H1 (cell line): ENCODE data around the gene THOP1. TPM values are rescaled to one million over a fixed set of nuclear protein-coding genes. Genes with fewer than 3 reads are reported as not detected.

Source experiments
- CTCF ChIA-PET: fragments of 300-600 bp; sonication (Branson Sonifier 250); formaldehyde crosslinking; loops from one replicate; lab custom pipeline; 2021; ENCODE audit not compliant: partially characterized antibody; lab: Charles Lee
- POLR2A ChIA-PET: fragments of 300-600 bp; sonication (Branson Sonifier 250); formaldehyde crosslinking; loops from one replicate; lab custom pipeline; 2021; ENCODE audit warnings: inconsistent platforms; ENCODE audit not compliant: partially characterized antibody; lab: Charles Lee
- DNase-seq, 2 experiments: peaks; one replicate each; pipeline versions ENCODE4 v3.0.0 to v3.0.0-alpha.2; 2010 to 2022; ENCODE audit warnings: low spot score in 2 of 2, low read depth in 1 of 2, mixed read lengths in 1 of 2
- FAIRE-seq: peaks from 2 replicates; lab custom pipeline; 2011; peaks lifted over from hg19 to GRCh38; lab: Jason Lieb, UNC
- H2AFZ ChIP-seq: 2 replicates; pipeline ENCODE4 v1.8.1; 2012; ENCODE audit warnings: low read length, inconsistent platforms
- H2AK5ac ChIP-seq: 2 replicates; pipeline ENCODE4 v1.6.1; 2013; ENCODE audit warnings: low read depth, low read length
- H2BK120ac ChIP-seq: replicated peaks from 2 replicates; pipeline ENCODE3; 2013; ENCODE audit warnings: low read depth, low read length, inconsistent platforms
- H2BK12ac ChIP-seq: 2 replicates; pipeline ENCODE4 v1.6.1; 2013; ENCODE audit warnings: low read depth, low read length
- H2BK15ac ChIP-seq: 2 replicates; pipeline ENCODE4 v1.6.1; 2013; ENCODE audit warnings: low read length
- H2BK20ac ChIP-seq: 2 replicates; pipeline ENCODE4 v1.6.1; 2013; ENCODE audit warnings: low read length
- H2BK5ac ChIP-seq: 2 replicates; pipeline ENCODE4 v1.6.1; 2013; ENCODE audit warnings: low read depth, low read length
- H3K14ac ChIP-seq: 2 replicates; pipeline ENCODE4 v1.6.1; 2013; ENCODE audit warnings: inconsistent platforms; ENCODE audit not compliant: insufficient read length
- H3K18ac ChIP-seq: 2 replicates; pipeline ENCODE4 v1.6.1; 2013; ENCODE audit warnings: low read length; ENCODE audit errors: extremely low read depth
- H3K23ac ChIP-seq: 2 replicates; pipeline ENCODE4 v1.6.1; 2013; ENCODE audit warnings: inconsistent platforms; ENCODE audit not compliant: insufficient read length
- H3K23me2 ChIP-seq: 2 replicates; pipeline ENCODE4 v1.6.1; 2013; ENCODE audit warnings: low read depth, low read length
- H3K27ac ChIP-seq: 2 replicates; pipeline ENCODE4 v1.6.1; 2011; ENCODE audit warnings: low read depth, low read length, inconsistent platforms
- H3K27me3 ChIP-seq, 4 experiments: replicated peaks in 1 of 4; 1 replicate in 1 of 4; 2 replicates in 3 of 4; pipeline versions ENCODE4 v1.6.1 to v1.8.1; 2011 to 2013; ENCODE audit warnings: low read length in 3 of 4, mild to moderate bottlenecking in 3 of 4, inconsistent platforms in 2 of 4, mixed read lengths in 2 of 4, moderate library complexity in 1 of 4; ENCODE audit not compliant: control insufficient read depth in 3 of 4, insufficient read depth in 3 of 4; ENCODE audit errors: extremely low read depth in 1 of 4
- H3K36me3 ChIP-seq, 4 experiments: 2 replicates each; pipeline versions ENCODE4 v1.6.1 to v1.8.1; 2011 to 2013; ENCODE audit warnings: mild to moderate bottlenecking in 4 of 4, low read length in 3 of 4, moderate library complexity in 2 of 4, control low read depth in 1 of 4, inconsistent platforms in 1 of 4; ENCODE audit not compliant: insufficient read depth in 4 of 4, control insufficient read depth in 2 of 4
- H3K4ac ChIP-seq: replicated peaks from 2 replicates; pipeline ENCODE3; 2013; ENCODE audit warnings: low read length, low read depth, mixed read lengths, inconsistent platforms; ENCODE audit not compliant: insufficient read length
- H3K4me1 ChIP-seq, 4 experiments: replicated peaks in 1 of 4; 1 replicate in 1 of 4; 2 replicates in 3 of 4; pipeline versions ENCODE4 v1.6.1 to v1.8.1; 2011 to 2013; ENCODE audit warnings: low read length in 3 of 4, inconsistent platforms in 2 of 4, mixed read lengths in 1 of 4; ENCODE audit not compliant: insufficient read depth in 4 of 4, control insufficient read depth in 3 of 4
- H3K4me2 ChIP-seq, 2 experiments: 2 replicates each; pipeline versions ENCODE4 v1.6.1 to v1.8.1; 2011 to 2013; ENCODE audit warnings: low read depth in 2 of 2, low read length in 2 of 2, control low read depth in 1 of 2, inconsistent platforms in 1 of 2, mild to moderate bottlenecking in 1 of 2; ENCODE audit not compliant: insufficient read depth in 1 of 2
- H3K4me3 ChIP-seq, 4 experiments: fragments of 200-600, 300-600 bp in 1 of 4; sonication (generic), shearing (Covaris generic), sonication (Bioruptor Twin) in 1 of 4; 2 replicates each; pipeline versions ENCODE4 v1.5.1 to v1.8.1; 2011 to 2016; ENCODE audit warnings: low read length in 4 of 4, low read depth in 3 of 4, control low read depth in 2 of 4, inconsistent platforms in 2 of 4, mild to moderate bottlenecking in 2 of 4, mixed read lengths in 1 of 4, moderate library complexity in 1 of 4; ENCODE audit not compliant: insufficient read depth in 2 of 4; ENCODE audit errors: extremely low read depth in 1 of 4
- H3K56ac ChIP-seq: replicated peaks from 2 replicates; pipeline ENCODE3; 2013; ENCODE audit warnings: low read depth, mild to moderate bottlenecking, mixed read lengths, low read length, inconsistent platforms; ENCODE audit not compliant: insufficient read length
- H3K79me1 ChIP-seq: 2 replicates; pipeline ENCODE4 v1.6.1; 2013; ENCODE audit warnings: low read depth, low read length, control low read depth
- H3K79me2 ChIP-seq, 2 experiments: 2 replicates each; pipeline versions ENCODE4 v1.6.1 to v1.8.1; 2012 to 2013; ENCODE audit warnings: low read length in 2 of 2, mild to moderate bottlenecking in 2 of 2, inconsistent platforms in 1 of 2; ENCODE audit not compliant: insufficient read depth in 2 of 2, control insufficient read depth in 1 of 2
- H3K9ac ChIP-seq, 4 experiments: replicated peaks in 1 of 4; 1 replicate in 1 of 4; 2 replicates in 3 of 4; pipeline versions ENCODE4 v1.6.1 to v1.8.1; 2011 to 2013; ENCODE audit warnings: low read depth in 3 of 4, low read length in 3 of 4, control low read depth in 2 of 4, mild to moderate bottlenecking in 2 of 4, moderate library complexity in 2 of 4, inconsistent platforms in 1 of 4; ENCODE audit errors: extremely low read depth in 1 of 4
- H3K9me3 ChIP-seq, 2 experiments: 2 replicates each; pipeline versions ENCODE4 v1.6.1 to v1.8.1; 2012 to 2013; ENCODE audit warnings: mild to moderate bottlenecking in 2 of 2, moderate library complexity in 2 of 2, control low read depth in 1 of 2, inconsistent platforms in 1 of 2, low read depth in 1 of 2, low read length in 1 of 2, mixed read lengths in 1 of 2; ENCODE audit not compliant: insufficient read depth in 2 of 2
- H4K20me1 ChIP-seq, 2 experiments: replicated peaks in 1 of 2; 2 replicates each; pipeline versions ENCODE3 to v1.8.1; 2011 to 2013; ENCODE audit warnings: inconsistent platforms in 2 of 2, low read length in 2 of 2, mild to moderate bottlenecking in 1 of 2; ENCODE audit not compliant: insufficient read depth in 2 of 2, control insufficient read depth in 1 of 2
- H4K5ac ChIP-seq: 2 replicates; pipeline ENCODE4 v1.6.1; 2013; ENCODE audit warnings: low read length, low read depth, mixed read lengths, inconsistent platforms; ENCODE audit not compliant: insufficient read length
- H4K8ac ChIP-seq: 2 replicates; pipeline ENCODE4 v1.8.0; 2013; ENCODE audit warnings: mild to moderate bottlenecking, moderate library complexity, low read length, inconsistent platforms; ENCODE audit not compliant: insufficient read depth; ENCODE audit errors: extremely low read depth
- H4K91ac ChIP-seq: replicated peaks from 2 replicates; pipeline ENCODE3; 2013; ENCODE audit warnings: low read length, mixed read lengths, inconsistent platforms; ENCODE audit not compliant: insufficient read length
- BCL11A ChIP-seq, 2 experiments: IDR thresholded peaks; one replicate each; pipeline ENCODE4 v1.6.1; 2011; ENCODE audit warnings: low read depth in 2 of 2, low read length in 2 of 2, mild to moderate bottlenecking in 2 of 2
- BRCA1 ChIP-seq: IDR thresholded peaks from 2 replicates; pipeline ENCODE4 v1.6.1; 2012; ENCODE audit warnings: low read depth, low read length, improper control_type of control experiment
- SIX5 ChIP-seq: IDR thresholded peaks from 2 replicates; pipeline ENCODE4 v1.6.1; 2011; ENCODE audit warnings: mild to moderate bottlenecking, low read depth, low read length
- SP2 ChIP-seq: IDR thresholded peaks from 2 replicates; pipeline ENCODE4 v1.6.1; 2012; ENCODE audit warnings: mild to moderate bottlenecking, low read length, inconsistent platforms
- ZNF274 ChIP-seq: IDR thresholded peaks from 2 replicates; pipeline ENCODE4 v1.7.0; 2012; ENCODE audit warnings: low read length, borderline replicate concordance; ENCODE audit errors: extremely low read depth
- WGBS, 2 experiments: shearing (Covaris generic) in 1 of 2; methylation state at CpG; one replicate each; pipeline versions ENCODE4 v1.1.6 to v1.1.7; 2013 to 2015; ENCODE audit warnings: low lambda C conversion rate in 2 of 2, mixed read lengths in 2 of 2, inconsistent platforms in 1 of 2, low coverage in 1 of 2, missing lambda C conversion rate in 1 of 2; ENCODE audit not compliant: insufficient replicate concordance in 2 of 2, insufficient coverage in 1 of 2, insufficient read length in 1 of 2; ENCODE audit errors: extremely low coverage in 1 of 2, missing lambda C conversion rate in 1 of 2; 5-methylcytosine and 5-hydroxymethylcytosine counted together
- polyA plus RNA-seq, 7 experiments: library from polyadenylated mRNA; depleted of rRNA in 3 of 7; stranded (reverse) in 5 of 7; unstranded in 2 of 7; fragments of >200 nt in 5 of 7; fragments of 200-250 nt in 2 of 7; gene quantifications; 1 replicate in 5 of 7; 2 replicates in 1 of 7; 4 replicates in 1 of 7; pipeline versions ENCODE4 v1.2.1 to v1.2.3, GENCODE V29; 2011 to 2013; ENCODE audit warnings: missing spikeins in 2 of 7, mixed read lengths in 2 of 7
- total RNA-seq: library from RNA; stranded (reverse); fragmentation: NEBNext Ultra II Directional; extraction: Animal tissue kit (Norgen Biotek cat#: 25700); gene quantifications from 2 replicates; pipeline ENCODE4 v1.2.1, GENCODE V29; 2021
- TF ChIP-seq, protein P1 (sequence below): IDR thresholded peaks from 2 replicates; pipeline ENCODE4 v1.6.1; 2012; ENCODE audit warnings: inconsistent platforms

Gene THOP1
- total and polyA plus RNA-seq, 2 of the 8 experiments (the other 6 are each of a cell fraction or from before 2014, with no cell fraction given) = 136 to 159 TPM

- Histone ChIP-seq H3K27me3 (no peaks in the 10 kb centered on the region), H3K79me1 (peaks cover 11% of the 10 kb centered on the region), H3K4me2 (no peak overlapping the region), H3K18ac (no peak overlapping the region), H3K4ac (no peak overlapping the region), H2BK12ac (no peak overlapping the region), H3K23ac (no peak overlapping the region), H2BK120ac (no peak overlapping the region), H3K79me2 (no peaks in the 10 kb centered on the region), H3K14ac (no peak overlapping the region), H3K36me3 (peaks cover 9 to 64% (median 47%) of the 10 kb centered on the region in 4 experiments; a peak in 7 of 8 replicates), H3K9me3 (no peaks in the 10 kb centered on the region), H2AFZ (no peak overlapping the region), H4K8ac (no peak overlapping the region), H2BK5ac (no peak overlapping the region), H3K56ac (no peak overlapping the region), H4K5ac (no peak overlapping the region), H3K4me3 (no peak overlapping the region), H3K23me2 (peaks cover 7% of the 10 kb centered on the region; the same call in 1 of the 2 replicates), H4K91ac (no peak overlapping the region), H2BK15ac (no peak overlapping the region), H3K4me1 (no peaks in the 10 kb centered on the region; a peak in 1 of 7 replicates), H3K27ac (no peak overlapping the region), H2AK5ac (no peak overlapping the region), H2BK20ac (no peak overlapping the region), H3K9ac (no peak overlapping the region), H4K20me1 (peaks cover 7 to 30% of the 10 kb centered on the region in 2 experiments)
- ChIA-PET CTCF (interaction anchor here (0.6 to 1.1 kb wide), 2 partner anchors 16 to 120 kb away, joined by 3 read pairs; no protein-coding TSS in a partner anchor), POLR2A (interaction anchor here (1.1 to 2.0 kb wide), 3 partner anchors 9 to 75 kb away, joined by 3 to 10 read pairs (median 3); no protein-coding TSS in a partner anchor)
- FAIRE-seq = no peak
- WGBS, 2 experiments = 96% methylated on average over 27 of the region's 29 CpGs; no CpG with 5 or more reads in 1 of the 2 experiments
- DNase-seq = no peak
- no peak for TF ChIP-seq BCL11A (IDR thresholded peaks at IDR 0.05; ENCODE audit: low read depth in 2 of 2, low read length in 2 of 2)
- TF ChIP-seq, protein P1, sequence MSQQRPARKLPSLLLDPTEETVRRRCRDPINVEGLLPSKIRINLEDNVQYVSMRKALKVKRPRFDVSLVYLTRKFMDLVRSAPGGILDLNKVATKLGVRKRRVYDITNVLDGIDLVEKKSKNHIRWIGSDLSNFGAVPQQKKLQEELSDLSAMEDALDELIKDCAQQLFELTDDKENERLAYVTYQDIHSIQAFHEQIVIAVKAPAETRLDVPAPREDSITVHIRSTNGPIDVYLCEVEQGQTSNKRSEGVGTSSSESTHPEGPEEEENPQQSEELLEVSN = no peak
- no peak for TF ChIP-seq ZNF274
- TF ChIP-seq BRCA1 = no peak
- TF ChIP-seq SP2 = no peak
- no peak for TF ChIP-seq SIX5
These were observed 18.3 kb downstream of the THOP1 start for GRCh38 chr19:2803486-2804155.
